Subcutaneous adipose tissue (tissue), 4 donors: ENCODE measurements around the gene ATP9B. TPM values are rescaled to one million over a fixed set of nuclear protein-coding genes. Genes with fewer than 3 reads are reported as not detected.

Source experiments
- total RNA-seq, 4 donors: library from RNA; depleted of rRNA; stranded (reverse); fragments of >200 nt; gene quantifications; one replicate each; pipeline ENCODE4 v1.1.0, GENCODE V29; 2016
- TF ChIP-seq, protein P1 (sequence below): fragments of 450-650 bp; IDR thresholded peaks from one replicate; pipeline ENCODE4 v1.5.1; 2016; ENCODE audit warnings: low read depth, mild to moderate bottlenecking, control low read depth, antibody characterized with exemption, moderate library complexity

The ATP9B gene
- total RNA-seq, 4 donors from 2014 or later, result 38.8 to 58.5 (median 45.3) TPM

DNA sequence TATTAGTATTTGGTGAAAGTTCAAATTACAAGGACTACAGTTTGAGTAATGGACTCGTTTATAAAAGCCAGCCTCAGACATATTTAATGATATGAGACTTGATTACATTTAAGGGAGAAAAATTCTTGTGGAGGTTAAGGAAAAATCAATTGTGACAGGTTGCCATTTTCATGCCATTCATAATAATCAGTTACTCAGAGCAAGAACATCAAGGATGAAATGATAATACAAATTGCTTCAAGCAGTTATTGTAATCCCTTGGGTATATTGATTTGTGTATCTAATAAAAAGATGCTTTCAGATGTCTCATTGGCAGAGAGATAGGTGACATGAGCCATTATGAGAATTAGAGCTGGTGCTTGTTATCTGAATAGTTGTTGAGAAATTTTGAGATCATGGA is 153.6 kb downstream of the ATP9B start:
- TF ChIP-seq, protein P1, sequence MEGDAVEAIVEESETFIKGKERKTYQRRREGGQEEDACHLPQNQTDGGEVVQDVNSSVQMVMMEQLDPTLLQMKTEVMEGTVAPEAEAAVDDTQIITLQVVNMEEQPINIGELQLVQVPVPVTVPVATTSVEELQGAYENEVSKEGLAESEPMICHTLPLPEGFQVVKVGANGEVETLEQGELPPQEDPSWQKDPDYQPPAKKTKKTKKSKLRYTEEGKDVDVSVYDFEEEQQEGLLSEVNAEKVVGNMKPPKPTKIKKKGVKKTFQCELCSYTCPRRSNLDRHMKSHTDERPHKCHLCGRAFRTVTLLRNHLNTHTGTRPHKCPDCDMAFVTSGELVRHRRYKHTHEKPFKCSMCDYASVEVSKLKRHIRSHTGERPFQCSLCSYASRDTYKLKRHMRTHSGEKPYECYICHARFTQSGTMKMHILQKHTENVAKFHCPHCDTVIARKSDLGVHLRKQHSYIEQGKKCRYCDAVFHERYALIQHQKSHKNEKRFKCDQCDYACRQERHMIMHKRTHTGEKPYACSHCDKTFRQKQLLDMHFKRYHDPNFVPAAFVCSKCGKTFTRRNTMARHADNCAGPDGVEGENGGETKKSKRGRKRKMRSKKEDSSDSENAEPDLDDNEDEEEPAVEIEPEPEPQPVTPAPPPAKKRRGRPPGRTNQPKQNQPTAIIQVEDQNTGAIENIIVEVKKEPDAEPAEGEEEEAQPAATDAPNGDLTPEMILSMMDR, result no peak

DNA sequence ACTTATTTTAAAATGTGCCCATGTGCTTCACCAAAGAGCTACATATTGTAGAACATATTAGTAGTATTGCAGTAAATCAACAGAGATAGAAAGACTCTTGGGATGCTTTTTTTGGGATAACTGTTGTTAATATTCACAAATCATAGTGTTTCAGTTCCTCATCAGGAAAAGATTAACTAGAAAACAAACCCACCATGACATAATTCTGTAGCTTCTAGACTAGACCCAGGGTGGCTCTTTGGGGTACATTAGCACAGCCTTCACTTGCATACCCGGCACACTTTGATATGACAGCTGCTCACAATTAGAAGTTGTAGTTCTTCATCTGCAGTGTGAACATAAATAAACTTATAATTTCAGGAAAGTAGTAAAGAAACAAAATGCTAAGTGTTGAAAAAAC is 154.2 kb downstream of the ATP9B start:
- TF ChIP-seq, protein P1, result no peak

- TF ChIP-seq, protein P1, result no peak
Measured at GRCh38 chr18:79224381-79224780, 155.2 kb downstream of the ATP9B start.

GRCh38 chr18:79227621-79228020 is 158.4 kb downstream of the ATP9B start:
- TF ChIP-seq, protein P1, result no peak

- TF ChIP-seq, protein P1, result no peak
Measured at GRCh38 chr18:79229431-79229830, 160.2 kb downstream of the ATP9B start.

- TF ChIP-seq, protein P1, result no peak
Measured at GRCh38 chr18:79234438-79234837, 165.2 kb downstream of the ATP9B start.

DNA sequence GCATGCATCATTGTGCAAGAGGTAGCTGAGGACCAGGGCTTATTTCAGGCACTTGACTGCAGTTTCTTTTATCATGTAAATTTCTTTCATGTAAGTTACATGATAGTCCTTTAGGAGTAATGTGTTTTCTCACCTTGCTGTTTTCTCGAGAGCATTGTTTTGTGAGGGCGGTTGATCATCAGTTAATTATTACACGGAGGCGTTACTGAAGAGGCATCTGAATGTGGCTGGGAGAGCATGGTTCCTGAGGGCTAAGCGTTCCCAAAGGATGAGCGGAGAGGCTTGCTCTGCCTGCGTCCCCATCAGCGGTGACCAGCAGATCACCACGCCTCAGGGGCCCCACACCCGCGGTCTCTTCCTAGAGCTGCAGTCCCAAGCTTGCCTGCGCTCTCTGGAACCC is 170.4 kb downstream of the ATP9B start:
- TF ChIP-seq, protein P1, result no peak

DNA sequence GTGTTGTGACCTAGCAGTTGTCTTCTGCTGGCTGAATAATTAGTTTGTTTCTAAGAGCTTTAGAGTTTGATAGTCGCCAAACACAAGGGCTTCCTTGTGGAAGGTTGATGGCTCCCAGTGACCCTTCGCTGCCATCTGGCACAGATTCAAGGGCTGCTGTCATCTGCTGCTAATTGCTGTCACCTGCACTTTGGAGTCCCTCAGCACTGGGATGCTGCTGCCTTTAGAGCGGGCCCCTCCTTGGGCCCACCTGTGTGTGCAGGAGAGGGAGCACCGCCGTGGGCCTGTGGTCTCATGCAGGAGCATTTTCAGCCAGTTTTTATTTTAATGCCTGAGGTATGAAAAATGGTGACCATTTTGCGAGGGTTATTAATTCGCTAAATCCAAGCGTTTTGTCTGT is 172.6 kb downstream of the ATP9B start:
- TF ChIP-seq, protein P1, result no peak
